ENCODE results near the gene CELF3. TPM values are rescaled to one million over a fixed set of nuclear protein-coding genes. Genes with fewer than 3 reads are reported as not detected.

The CELF3 gene
- total and polyA plus RNA-seq, 2 donors (not counting 1 experiment from before 2014, with no cell fraction given): not detected

GRCh38 chr1:151763990-151764389, 47.4 kb upstream of the CELF3 start:
- no peaks in the 10 kb centered on the region for H4K20me1 ChIP-seq (ENCODE audit: control insufficient read depth, insufficient read depth, low read length, poor library complexity, severe bottlenecking)
- DNase-seq (no peak), ATAC-seq (ENCODE audit: low read depth) (no peak)
- ChIA-PET CTCF (interaction anchor here (0.6 to 2.3 kb wide), 5 partner anchors 26 to 238 kb away, joined by 3 to 11 read pairs (median 4); partner anchors contain the start of gene TDRKH), POLR2A (interaction anchor here (0.8 to 2.0 kb wide), 3 partner anchors 26 to 1870 kb away, joined by 3 to 13 read pairs (median 4); partner anchors contain the start of gene TDRKH)
- H3K79me2 ChIP-seq (ENCODE audit: control insufficient read depth, insufficient read depth, low read length): no peaks in the 10 kb centered on the region
- H2AFZ ChIP-seq (ENCODE audit: insufficient read depth, low read depth, low read length, poor library complexity, severe bottlenecking): peak overlapping the region; percentile 87
- H3K9me3 ChIP-seq (ENCODE audit: control extremely low read depth in 1 of 3, control insufficient read depth in 2 of 3, insufficient read depth in 1 of 3, low read length in 2 of 3): no peaks in the 10 kb centered on the region
- H3K4me1 Mint-ChIP-seq: peaks cover 21% of the 10 kb centered on the region
- H3K9ac ChIP-seq (ENCODE audit: low read length): peak overlapping the region; percentile 84
- peak overlapping the region; percentile 88 for H3K4me3 Mint-ChIP-seq
- TF ChIP-seq CTCF (IDR thresholded peaks at IDR 0.05) (no peak), EZH2 (IDR thresholded peaks at IDR 0.05; ENCODE audit: borderline replicate concordance, insufficient read depth, low read depth, low read length, poor library complexity, severe bottlenecking) (no peak)
- H3K27ac ChIP-seq (ENCODE audit: low read length in 2 of 2): peak overlapping the region; percentile 74 to 93
- no peaks in the 10 kb centered on the region for H3K9me3 Mint-ChIP-seq (ENCODE audit: insufficient read depth)
- intact Hi-C loops (cut with micrococcal nuclease): loop anchor here (1.0 to 2.0 kb wide), 2 partner anchors 26 to 43 kb away; partner anchors contain the start of genes RIIAD1 and TDRKH
- H3K27me3 Mint-ChIP-seq: no peaks in the 10 kb centered on the region
- H3K27ac Mint-ChIP-seq: peak overlapping the region; percentile 87
- H3K27me3 ChIP-seq (replicated peaks in 1 of 4; ENCODE audit: control extremely low read depth in 1 of 4, control insufficient read depth in 3 of 4, insufficient read depth in 4 of 4, low read length in 3 of 4): no peaks in the 10 kb centered on the region
- peaks cover 14 to 15% of the 10 kb centered on the region in 2 donors for H3K4me1 ChIP-seq (ENCODE audit: control insufficient read depth in 2 of 2, insufficient read depth in 2 of 2, low read length in 2 of 2)
- 75% methylated on average over 8 of the region's 10 CpGs for WGBS (ENCODE audit: insufficient coverage)
- peaks cover 0 to 24% of the 10 kb centered on the region in 2 experiments for H3K36me3 ChIP-seq (replicated peaks in 1 of 2; ENCODE audit: control extremely low read depth in 1 of 2, control insufficient read depth in 1 of 2, extremely low read depth in 1 of 2, insufficient read depth in 2 of 2, low read length in 1 of 2)
- peak overlapping the region; percentile 60 to 85 (median 81) for H3K4me3 ChIP-seq (ENCODE audit: control extremely low read depth in 1 of 5, extremely low read depth in 1 of 5, insufficient read depth in 1 of 5, low read depth in 2 of 5, low read length in 4 of 5)
- peak overlapping the region; percentile 81 for H3K4me2 ChIP-seq (replicated peaks; ENCODE audit: low read depth, low read length, poor library complexity, severe bottlenecking)
